ENCODE measurements around the gene JAKMIP2. TPM values are rescaled to one million over a fixed set of nuclear protein-coding genes. Genes with fewer than 3 reads are reported as not detected.

Gene JAKMIP2
- 0.25 and 0.65 TPM in 2 replicates for total RNA-seq

DNA sequence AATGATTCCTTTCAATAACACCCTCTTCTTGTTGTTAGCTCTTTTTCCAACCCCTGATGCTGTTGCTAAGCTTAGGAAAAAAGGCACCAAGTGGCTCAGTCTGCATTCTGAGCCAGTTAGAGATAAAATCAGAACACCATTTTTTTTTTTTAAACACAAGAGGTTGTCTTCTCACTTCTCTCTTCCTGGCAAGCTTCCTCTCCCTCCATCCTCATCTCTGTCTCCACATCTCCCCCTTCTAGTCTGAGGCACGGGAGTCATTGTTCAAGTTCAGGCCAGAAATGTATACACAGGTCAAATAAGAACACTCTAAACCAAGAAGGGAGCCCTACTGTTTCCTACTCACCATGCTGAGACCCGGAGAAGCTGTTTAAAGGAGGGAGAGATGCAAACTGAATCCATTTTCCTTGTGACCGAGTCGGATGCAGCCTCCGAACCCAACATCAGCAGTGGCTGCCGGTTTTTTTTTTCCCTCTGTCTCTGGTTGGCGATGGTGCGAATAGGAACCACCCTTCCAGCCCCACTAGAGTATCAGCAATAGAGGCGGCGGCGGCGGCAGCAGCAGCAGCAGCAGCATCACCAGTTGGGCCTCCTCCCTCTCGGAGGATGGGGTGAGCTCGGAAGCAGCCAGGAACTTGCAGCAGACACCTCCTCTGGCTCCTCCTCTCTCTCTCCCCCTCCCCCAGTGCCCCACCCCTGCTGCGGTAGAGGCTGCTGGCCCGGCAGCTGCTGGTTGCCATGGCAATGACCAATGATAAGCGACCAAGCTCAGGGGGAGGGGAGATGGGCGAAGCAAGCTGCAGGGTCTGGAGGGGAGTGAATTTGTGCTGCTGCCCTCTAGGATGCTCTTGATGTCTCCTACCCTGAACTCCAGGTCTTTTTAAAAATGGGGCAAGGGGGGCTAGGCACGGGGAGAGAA is at the start of gene JAKMIP2:
TSS of gene JAKMIP2 (minus strand) at position 619 of the 919 bp plus-strand sequence. CDS start 110,922 bp downstream, outside the sequence.

DNA sequence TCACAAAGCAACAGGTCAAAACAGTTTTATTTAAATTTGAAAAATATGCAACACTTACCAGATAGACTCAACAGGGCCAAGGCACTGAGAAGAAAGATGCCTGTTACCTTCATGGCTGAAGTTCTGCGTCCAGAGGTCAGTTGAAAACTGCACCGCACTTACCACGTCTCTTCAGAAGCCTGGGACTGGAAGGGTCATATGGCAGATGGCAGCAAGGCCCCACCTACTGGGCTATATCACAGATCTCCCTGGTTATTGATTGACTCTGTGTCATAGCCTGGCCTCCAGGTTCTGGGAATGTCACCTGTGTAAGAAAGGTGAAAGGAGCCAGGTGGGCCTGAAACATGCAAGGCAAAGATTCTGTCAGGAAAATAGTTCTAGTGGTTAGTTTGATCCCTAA is 48.9 kb upstream of the JAKMIP2 start, which contains the start of gene SPINK1:
TSS of gene SPINK1 (minus strand) at position 207 of the 400 bp plus-strand sequence. CDS start at position 113, 94 bp downstream.

Other genes starting within 250 kb of the JAKMIP2 start
- not detected in 2 replicates for gene SPINK1, start 48.9 kb upstream of the JAKMIP2 start, total RNA-seq
- gene SCGB3A2, start 96.0 kb upstream of the JAKMIP2 start, total RNA-seq, result not detected in 2 replicates
- gene C5orf46, start 123.8 kb upstream of the JAKMIP2 start, total RNA-seq, result 0.63 and 1.1 TPM in 2 replicates